HEK293 (cell line): ENCODE results near the gene LGALS9B.
"Not testable (repeated sequence)": the region's sequence is repeated elsewhere in the genome, so short reads cannot be mapped to it uniquely, and the experiment has no call there.

Source experiments
- CTCF ChIP-seq: fragments of 450-650 bp; formaldehyde crosslinking; IDR thresholded peaks from 2 replicates; pipeline ENCODE4 v1.5.1; 2016; ENCODE audit warnings: missing biosample characterization, missing genetic modification characterization
- PRDM6 ChIP-seq: fragments of 450-650 bp; formaldehyde crosslinking; IDR thresholded peaks from 2 replicates; pipeline ENCODE4 v1.5.1; 2017; ENCODE audit warnings: missing biosample characterization, missing genetic modification characterization
- ZEB2 ChIP-seq: fragments of 450-650 bp; formaldehyde crosslinking; IDR thresholded peaks from 2 replicates; pipeline ENCODE4 v1.5.1; 2016; ENCODE audit warnings: missing biosample characterization, missing genetic modification characterization
- ZNF121 ChIP-seq: fragments of 450-650 bp; formaldehyde crosslinking; IDR thresholded peaks from 2 replicates; pipeline ENCODE4 v1.5.1; 2016; ENCODE audit warnings: missing biosample characterization, missing genetic modification characterization
- ZNF174 ChIP-seq: fragments of 450-650 bp; formaldehyde crosslinking; IDR thresholded peaks from 2 replicates; pipeline ENCODE4 v1.5.0; 2017; ENCODE audit warnings: missing biosample characterization, mild to moderate bottlenecking, missing genetic modification characterization
- ZNF521 ChIP-seq: fragments of 450-650 bp; formaldehyde crosslinking; IDR thresholded peaks from 2 replicates; pipeline ENCODE4 v1.5.1; 2017; ENCODE audit warnings: missing biosample characterization, mild to moderate bottlenecking, missing genetic modification characterization
- TF ChIP-seq, protein P1 (sequence below): fragments of 450-650 bp; formaldehyde crosslinking; IDR thresholded peaks from 2 replicates; pipeline ENCODE4 v1.5.1; 2016; ENCODE audit warnings: missing biosample characterization, missing genetic modification characterization

DNA sequence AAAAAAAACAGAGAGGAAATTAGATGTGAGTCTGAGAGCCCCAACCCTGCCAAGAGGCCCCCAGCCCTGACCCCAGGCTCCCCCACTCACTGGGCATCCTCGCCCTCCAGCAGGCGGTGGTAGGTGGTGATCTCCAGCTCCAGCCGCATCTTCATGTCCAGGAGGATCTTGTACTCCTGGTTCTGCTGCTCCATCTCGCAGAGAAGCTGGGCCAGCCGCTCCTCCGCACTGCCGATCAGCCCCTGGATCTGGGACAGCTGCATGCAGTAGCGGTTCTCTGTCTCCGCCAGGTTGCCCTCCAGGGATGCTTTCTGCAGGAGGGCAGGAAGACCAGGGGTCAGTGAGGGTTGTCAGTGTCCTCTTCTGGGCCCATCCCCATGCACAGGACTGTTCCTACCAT lies 46.2 kb upstream of the LGALS9B start:
- TF ChIP-seq PRDM6, CTCF, ZEB2, ZNF121, ZNF521, ZNF174 (tag by site-specific recombination): not testable (repeated sequence)
- TF ChIP-seq, protein P1, sequence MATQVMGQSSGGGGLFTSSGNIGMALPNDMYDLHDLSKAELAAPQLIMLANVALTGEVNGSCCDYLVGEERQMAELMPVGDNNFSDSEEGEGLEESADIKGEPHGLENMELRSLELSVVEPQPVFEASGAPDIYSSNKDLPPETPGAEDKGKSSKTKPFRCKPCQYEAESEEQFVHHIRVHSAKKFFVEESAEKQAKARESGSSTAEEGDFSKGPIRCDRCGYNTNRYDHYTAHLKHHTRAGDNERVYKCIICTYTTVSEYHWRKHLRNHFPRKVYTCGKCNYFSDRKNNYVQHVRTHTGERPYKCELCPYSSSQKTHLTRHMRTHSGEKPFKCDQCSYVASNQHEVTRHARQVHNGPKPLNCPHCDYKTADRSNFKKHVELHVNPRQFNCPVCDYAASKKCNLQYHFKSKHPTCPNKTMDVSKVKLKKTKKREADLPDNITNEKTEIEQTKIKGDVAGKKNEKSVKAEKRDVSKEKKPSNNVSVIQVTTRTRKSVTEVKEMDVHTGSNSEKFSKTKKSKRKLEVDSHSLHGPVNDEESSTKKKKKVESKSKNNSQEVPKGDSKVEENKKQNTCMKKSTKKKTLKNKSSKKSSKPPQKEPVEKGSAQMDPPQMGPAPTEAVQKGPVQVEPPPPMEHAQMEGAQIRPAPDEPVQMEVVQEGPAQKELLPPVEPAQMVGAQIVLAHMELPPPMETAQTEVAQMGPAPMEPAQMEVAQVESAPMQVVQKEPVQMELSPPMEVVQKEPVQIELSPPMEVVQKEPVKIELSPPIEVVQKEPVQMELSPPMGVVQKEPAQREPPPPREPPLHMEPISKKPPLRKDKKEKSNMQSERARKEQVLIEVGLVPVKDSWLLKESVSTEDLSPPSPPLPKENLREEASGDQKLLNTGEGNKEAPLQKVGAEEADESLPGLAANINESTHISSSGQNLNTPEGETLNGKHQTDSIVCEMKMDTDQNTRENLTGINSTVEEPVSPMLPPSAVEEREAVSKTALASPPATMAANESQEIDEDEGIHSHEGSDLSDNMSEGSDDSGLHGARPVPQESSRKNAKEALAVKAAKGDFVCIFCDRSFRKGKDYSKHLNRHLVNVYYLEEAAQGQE (tag by site-specific recombination) = not testable (repeated sequence)
